Endothelial cell (in vitro differentiated cells): Measurements from ENCODE around the gene CDH22. TPM values are rescaled to one million over a fixed set of nuclear protein-coding genes. Genes with fewer than 3 reads are reported as not detected.

ENCODE experiments used
- DNase-seq: peaks from one replicate; pipeline ENCODE4 v3.0.0; 2021; ENCODE audit warnings: low spot score
- H3K27ac Mint-ChIP-seq: one replicate; pipeline ENCODE4 v1.8.0; 2021; ENCODE audit warnings: mixed read lengths, inconsistent platforms; ENCODE audit not compliant: unreplicated experiment
- H3K27me3 Mint-ChIP-seq: one replicate; pipeline ENCODE4 v1.8.0; 2021; ENCODE audit warnings: mild to moderate bottlenecking, moderate library complexity, mixed read lengths, inconsistent platforms; ENCODE audit not compliant: unreplicated experiment
- H3K36me3 Mint-ChIP-seq: one replicate; pipeline ENCODE4 v1.8.0; 2021; ENCODE audit warnings: mild to moderate bottlenecking, low read depth, mixed read lengths, inconsistent platforms; ENCODE audit not compliant: unreplicated experiment
- H3K4me1 Mint-ChIP-seq: one replicate; pipeline ENCODE4 v1.8.0; 2021; ENCODE audit warnings: mild to moderate bottlenecking, mixed read lengths, inconsistent platforms; ENCODE audit not compliant: unreplicated experiment
- H3K4me3 Mint-ChIP-seq: one replicate; pipeline ENCODE4 v1.8.0; 2021; ENCODE audit warnings: mild to moderate bottlenecking, mixed read lengths, inconsistent platforms; ENCODE audit not compliant: unreplicated experiment
- H3K9me3 Mint-ChIP-seq: one replicate; pipeline ENCODE4 v1.8.0; 2021; ENCODE audit warnings: mixed read lengths, inconsistent platforms; ENCODE audit not compliant: unreplicated experiment
- CTCF ChIP-seq: fragments of 200-600 bp; sonication (generic); IDR thresholded peaks from one replicate; pipeline ENCODE4 v1.5.0; 2021; ENCODE audit warnings: antibody characterized with exemption; ENCODE audit not compliant: unreplicated experiment
- total RNA-seq: library from RNA; stranded (reverse); fragmentation: NEBNext Ultra II Directional; extraction: Animal tissue kit (Norgen Biotek cat#: 25700); gene quantifications from one replicate; pipeline ENCODE4 v1.2.1, GENCODE V29; 2021; ENCODE audit not compliant: unreplicated experiment

CDH22 gene
- total RNA-seq, 1 donor from 2014 or later, result 1.3 TPM

GRCh38 chr20:46139908-46140482, 168.3 kb downstream of the CDH22 start:
- no peaks in the 10 kb centered on the region for H3K4me1 Mint-ChIP-seq
- no peak for DNase-seq
- H3K36me3 Mint-ChIP-seq, result peaks cover 4% of the 10 kb centered on the region
- H3K4me3 Mint-ChIP-seq, result no peak overlapping the region
- no peak overlapping the region for H3K27ac Mint-ChIP-seq
- no peaks in the 10 kb centered on the region for H3K9me3 Mint-ChIP-seq
- no peak for TF ChIP-seq CTCF
- H3K27me3 Mint-ChIP-seq, result peaks cover 4% of the 10 kb centered on the region

- H3K27ac Mint-ChIP-seq, result no peak overlapping the region
- peaks cover 4% of the 10 kb centered on the region for H3K36me3 Mint-ChIP-seq
- H3K9me3 Mint-ChIP-seq, result no peaks in the 10 kb centered on the region
- no peak for TF ChIP-seq CTCF
- peaks cover 2% of the 10 kb centered on the region for H3K27me3 Mint-ChIP-seq
- H3K4me1 Mint-ChIP-seq, result no peaks in the 10 kb centered on the region
- no peak overlapping the region for H3K4me3 Mint-ChIP-seq
- DNase-seq, result no peak
Measured at GRCh38 chr20:46139266-46139889, 168.9 kb downstream of the CDH22 start.

- no peak overlapping the region for H3K27ac Mint-ChIP-seq
- DNase-seq, result no peak
- no peak for TF ChIP-seq CTCF
- H3K4me1 Mint-ChIP-seq, result no peaks in the 10 kb centered on the region
- H3K36me3 Mint-ChIP-seq, result peaks cover 4% of the 10 kb centered on the region
- no peak overlapping the region for H3K4me3 Mint-ChIP-seq
- no peaks in the 10 kb centered on the region for H3K27me3 Mint-ChIP-seq
- no peaks in the 10 kb centered on the region for H3K9me3 Mint-ChIP-seq
Measured at GRCh38 chr20:46137816-46138215, 170.5 kb downstream of the CDH22 start.

- no peak for DNase-seq
- H3K36me3 Mint-ChIP-seq, result no peaks in the 10 kb centered on the region
- TF ChIP-seq CTCF, result no peak
- no peak overlapping the region for H3K4me3 Mint-ChIP-seq
- no peaks in the 10 kb centered on the region for H3K9me3 Mint-ChIP-seq
- no peaks in the 10 kb centered on the region for H3K27me3 Mint-ChIP-seq
- H3K27ac Mint-ChIP-seq, result no peak overlapping the region
- H3K4me1 Mint-ChIP-seq, result no peaks in the 10 kb centered on the region
Measured at GRCh38 chr20:46135856-46136633, 172.3 kb downstream of the CDH22 start.

DNA sequence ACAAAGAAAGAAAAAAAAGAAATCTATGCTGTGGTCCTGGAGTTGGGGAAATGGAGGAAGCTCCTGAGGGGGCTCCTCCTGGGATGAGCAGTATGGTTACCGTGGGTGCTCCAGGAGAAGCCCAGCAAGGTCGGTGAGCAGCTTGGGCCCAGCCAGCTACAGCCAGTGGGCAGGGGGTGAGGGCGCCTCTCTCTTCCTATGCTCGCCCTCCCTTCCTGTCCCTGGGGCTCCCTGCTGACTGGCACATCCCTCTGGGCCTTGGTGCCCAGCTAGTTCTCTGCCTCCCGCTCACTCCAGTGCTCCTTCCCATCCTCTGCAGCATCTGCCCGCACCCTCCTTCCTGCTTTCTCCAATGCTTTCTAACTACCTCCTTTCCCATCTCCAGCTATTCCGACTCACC, 173.6 kb downstream of the CDH22 start:
- Mint-ChIP-seq H3K9me3 (no peaks in the 10 kb centered on the region), H3K36me3 (peaks cover under 1% of the 10 kb centered on the region), H3K27ac (no peak overlapping the region), H3K27me3 (no peaks in the 10 kb centered on the region), H3K4me3 (no peak overlapping the region), H3K4me1 (peaks cover 10% of the 10 kb centered on the region)
- no peak for TF ChIP-seq CTCF
- no peak for DNase-seq
